Measurements from ENCODE around the gene C11orf86. TPM values are rescaled to one million over a fixed set of nuclear protein-coding genes. Genes with fewer than 3 reads are reported as not detected.
"Not testable (repeated sequence)": the region's sequence is repeated elsewhere in the genome, so short reads cannot be mapped to it uniquely, and the experiment has no call there.

The C11orf86 gene
- total RNA-seq, 1 experiment from 2014 or later: 0.68 TPM

GRCh38 chr11:67005200-67005599 lies 30.1 kb downstream of the C11orf86 start:
- H3K36me3 Mint-ChIP-seq; DNase-seq (ENCODE audit: low spot score); H3K27me3 Mint-ChIP-seq (ENCODE audit: low read depth); H3K4me3 Mint-ChIP-seq; H3K27ac Mint-ChIP-seq; ATAC-seq; POLR2A ChIA-PET; H3K9me3 Mint-ChIP-seq: not testable (repeated sequence)
- H3K4me1 Mint-ChIP-seq: peaks cover 40% of the 10 kb centered on the region
- CTCF ChIA-PET: interaction anchor here (1.5 to 2.5 kb wide), 2 partner anchors 15 to 16 kb away, joined by 8 to 22 read pairs; no protein-coding TSS in a partner anchor

DNA sequence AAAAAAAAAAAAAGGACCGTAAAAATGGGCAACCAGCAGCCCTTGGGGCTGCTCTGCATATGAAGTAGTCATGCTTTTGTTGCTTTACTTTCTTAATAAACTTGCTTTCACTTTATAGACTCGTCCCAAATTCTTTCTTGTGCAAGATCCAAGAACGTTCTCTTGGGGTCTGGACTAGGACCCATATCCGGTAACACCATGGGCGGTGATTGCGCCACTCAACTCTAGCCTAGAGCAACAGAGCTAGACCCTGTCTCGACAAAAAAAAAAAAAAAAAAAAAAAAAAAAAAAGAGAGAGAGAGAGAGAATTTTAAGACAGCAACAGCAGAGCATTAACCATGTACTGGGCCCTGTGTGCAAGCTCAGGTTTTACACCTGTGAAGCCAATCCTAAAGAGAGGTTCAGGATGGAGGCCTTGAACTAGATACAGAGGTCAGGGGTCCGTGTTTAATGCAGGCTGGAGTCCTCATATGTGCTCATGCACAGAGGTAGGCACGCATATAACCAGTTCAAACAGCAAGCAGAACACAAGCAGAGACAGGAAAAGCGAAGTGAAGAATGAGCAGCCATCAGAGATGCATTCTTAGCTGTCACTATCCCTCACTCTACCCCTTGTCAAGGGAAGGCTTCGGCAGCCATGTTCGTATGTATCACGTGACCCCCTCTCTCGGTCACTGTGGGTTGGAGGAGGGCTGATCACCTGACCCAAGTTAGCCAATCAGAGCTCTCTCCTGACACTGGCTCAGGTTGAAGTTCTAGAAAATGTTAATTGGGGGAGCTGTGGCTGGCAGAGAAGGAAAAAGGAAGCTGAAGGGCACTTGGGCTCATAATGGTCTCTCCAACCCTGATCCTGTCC lies 31.2 kb downstream of the C11orf86 start:
- no peak for TF ChIP-seq ZNF232 (CRISPR knock-in tag; IDR thresholded peaks at IDR 0.05)
- TF ChIP-seq, protein P1, sequence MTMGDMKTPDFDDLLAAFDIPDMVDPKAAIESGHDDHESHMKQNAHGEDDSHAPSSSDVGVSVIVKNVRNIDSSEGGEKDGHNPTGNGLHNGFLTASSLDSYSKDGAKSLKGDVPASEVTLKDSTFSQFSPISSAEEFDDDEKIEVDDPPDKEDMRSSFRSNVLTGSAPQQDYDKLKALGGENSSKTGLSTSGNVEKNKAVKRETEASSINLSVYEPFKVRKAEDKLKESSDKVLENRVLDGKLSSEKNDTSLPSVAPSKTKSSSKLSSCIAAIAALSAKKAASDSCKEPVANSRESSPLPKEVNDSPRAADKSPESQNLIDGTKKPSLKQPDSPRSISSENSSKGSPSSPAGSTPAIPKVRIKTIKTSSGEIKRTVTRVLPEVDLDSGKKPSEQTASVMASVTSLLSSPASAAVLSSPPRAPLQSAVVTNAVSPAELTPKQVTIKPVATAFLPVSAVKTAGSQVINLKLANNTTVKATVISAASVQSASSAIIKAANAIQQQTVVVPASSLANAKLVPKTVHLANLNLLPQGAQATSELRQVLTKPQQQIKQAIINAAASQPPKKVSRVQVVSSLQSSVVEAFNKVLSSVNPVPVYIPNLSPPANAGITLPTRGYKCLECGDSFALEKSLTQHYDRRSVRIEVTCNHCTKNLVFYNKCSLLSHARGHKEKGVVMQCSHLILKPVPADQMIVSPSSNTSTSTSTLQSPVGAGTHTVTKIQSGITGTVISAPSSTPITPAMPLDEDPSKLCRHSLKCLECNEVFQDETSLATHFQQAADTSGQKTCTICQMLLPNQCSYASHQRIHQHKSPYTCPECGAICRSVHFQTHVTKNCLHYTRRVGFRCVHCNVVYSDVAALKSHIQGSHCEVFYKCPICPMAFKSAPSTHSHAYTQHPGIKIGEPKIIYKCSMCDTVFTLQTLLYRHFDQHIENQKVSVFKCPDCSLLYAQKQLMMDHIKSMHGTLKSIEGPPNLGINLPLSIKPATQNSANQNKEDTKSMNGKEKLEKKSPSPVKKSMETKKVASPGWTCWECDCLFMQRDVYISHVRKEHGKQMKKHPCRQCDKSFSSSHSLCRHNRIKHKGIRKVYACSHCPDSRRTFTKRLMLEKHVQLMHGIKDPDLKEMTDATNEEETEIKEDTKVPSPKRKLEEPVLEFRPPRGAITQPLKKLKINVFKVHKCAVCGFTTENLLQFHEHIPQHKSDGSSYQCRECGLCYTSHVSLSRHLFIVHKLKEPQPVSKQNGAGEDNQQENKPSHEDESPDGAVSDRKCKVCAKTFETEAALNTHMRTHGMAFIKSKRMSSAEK (CRISPR knock-in tag; IDR thresholded peaks at IDR 0.05; ENCODE audit: borderline replicate concordance): peak; percentile 48; the same call in 1 of the 2 replicates
- TF ChIP-seq, protein P2, sequence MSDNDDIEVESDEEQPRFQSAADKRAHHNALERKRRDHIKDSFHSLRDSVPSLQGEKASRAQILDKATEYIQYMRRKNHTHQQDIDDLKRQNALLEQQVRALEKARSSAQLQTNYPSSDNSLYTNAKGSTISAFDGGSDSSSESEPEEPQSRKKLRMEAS (CRISPR knock-in tag; IDR thresholded peaks at IDR 0.05): 0 out of 2 replicates have a peak, but pooled peaks have one; percentile 10
- TF ChIP-seq USF2 (CRISPR knock-in tag; IDR thresholded peaks at IDR 0.05): peak; percentile 98
- TF ChIP-seq KAT7 (CRISPR knock-in tag; IDR thresholded peaks at IDR 0.05; ENCODE audit: borderline replicate concordance): no peak
- TF ChIP-seq NFYB (CRISPR knock-in tag; conservative IDR thresholded peaks at IDR 0.05; ENCODE audit: low read depth): peak; percentile 82
- TF ChIP-seq, protein P3, sequence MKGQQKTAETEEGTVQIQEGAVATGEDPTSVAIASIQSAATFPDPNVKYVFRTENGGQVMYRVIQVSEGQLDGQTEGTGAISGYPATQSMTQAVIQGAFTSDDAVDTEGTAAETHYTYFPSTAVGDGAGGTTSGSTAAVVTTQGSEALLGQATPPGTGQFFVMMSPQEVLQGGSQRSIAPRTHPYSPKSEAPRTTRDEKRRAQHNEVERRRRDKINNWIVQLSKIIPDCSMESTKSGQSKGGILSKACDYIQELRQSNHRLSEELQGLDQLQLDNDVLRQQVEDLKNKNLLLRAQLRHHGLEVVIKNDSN (CRISPR knock-in tag; IDR thresholded peaks at IDR 0.05): peak; percentile 98
- peaks cover 5% of the 10 kb centered on the region; the same call in 1 of the 2 replicates for H3K9me3 Mint-ChIP-seq
- ATAC-seq (peak; percentile 48), DNase-seq (ENCODE audit: low spot score) (peak; percentile 69)
- peaks cover 30% of the 10 kb centered on the region for H3K4me1 Mint-ChIP-seq
- H3K4me3 Mint-ChIP-seq: peak overlapping the region; percentile 37
- H3K27me3 Mint-ChIP-seq (ENCODE audit: low read depth): no peaks in the 10 kb centered on the region
- no peaks in the 10 kb centered on the region for H3K36me3 Mint-ChIP-seq
- ChIA-PET POLR2A (interaction anchor here (1.0 kb wide), 1 partner anchor 17 kb away, joined by 6 read pairs; the partner anchor contains the start of gene SYT12), CTCF (interaction anchor here (0.6 to 2.5 kb wide), 3 partner anchors 9 to 16 kb away, joined by 3 to 22 read pairs (median 8); no protein-coding TSS in a partner anchor)
- H3K27ac Mint-ChIP-seq: peak overlapping the region; percentile 66

- no peaks in the 10 kb centered on the region for H3K27me3 Mint-ChIP-seq (ENCODE audit: low read depth)
- H3K36me3 Mint-ChIP-seq: no peaks in the 10 kb centered on the region
- DNase-seq (ENCODE audit: low spot score) (no peak), ATAC-seq (no peak)
- peak overlapping the region; percentile 66; the same call in 1 of the 2 replicates for H3K27ac Mint-ChIP-seq
- POLR2A ChIA-PET: no interaction called here
- peaks cover 27% of the 10 kb centered on the region for H3K4me1 Mint-ChIP-seq
- H3K9me3 Mint-ChIP-seq: peaks cover 5% of the 10 kb centered on the region; the same call in 1 of the 2 replicates
- H3K4me3 Mint-ChIP-seq: peak overlapping the region; percentile 37
- CTCF ChIA-PET: interaction anchor here (0.6 to 2.5 kb wide), 2 partner anchors 10 to 14 kb away, joined by 3 to 22 read pairs; no protein-coding TSS in a partner anchor
- no peak for TF ChIP-seq NFYB (CRISPR knock-in tag; conservative IDR thresholded peaks at IDR 0.05; ENCODE audit: low read depth)
- TF ChIP-seq AR (CRISPR knock-in tag; IDR thresholded peaks at IDR 0.05): no peak
- no peak for TF ChIP-seq KAT7 (CRISPR knock-in tag; IDR thresholded peaks at IDR 0.05; ENCODE audit: borderline replicate concordance)
- TF ChIP-seq ZNF232 (CRISPR knock-in tag; IDR thresholded peaks at IDR 0.05): no peak
- no peak for TF ChIP-seq ZBTB43 (CRISPR knock-in tag; IDR thresholded peaks at IDR 0.05)
- TF ChIP-seq ATF2 (CRISPR knock-in tag; IDR thresholded peaks at IDR 0.05; ENCODE audit: borderline replicate concordance, low read depth): no peak
- TF ChIP-seq GTF2I (CRISPR knock-in tag; conservative IDR thresholded peaks at IDR 0.05): no peak
- TF ChIP-seq ZNF263 (CRISPR knock-in tag; IDR thresholded peaks at IDR 0.05; ENCODE audit: low read depth): no peak
Measured at GRCh38 chr11:67007126-67007525, 32.0 kb downstream of the C11orf86 start.
